GM23338 (cell line): ENCODE results near the gene CADM4. TPM values are rescaled to one million over a fixed set of nuclear protein-coding genes. Genes with fewer than 3 reads are reported as not detected.
A peak's percentile ranks its signal among the peaks of the same experiment; 100 is the strongest.

ENCODE experiments used
- ATAC-seq: fragments of 200-7000 bp; cut with Tn5 transposase; 3 replicates; pipeline ENCODE4 v1.9.1; 2020
- DNase-seq: peaks from one replicate; pipeline ENCODE4 v3.0.0-alpha.2; 2015; ENCODE audit warnings: low spot score
- H2AFZ ChIP-seq: fragments of 200-600 bp; sonication (generic); 2 replicates; pipeline ENCODE4 v1.8.0; 2016; ENCODE audit warnings: antibody characterized with exemption, mild to moderate bottlenecking, moderate library complexity
- H3F3A ChIP-seq: fragments of 200-600 bp; sonication (generic); replicated peaks from 2 replicates; pipeline ENCODE4 v1.8.0; 2017; ENCODE audit warnings: antibody characterized with exemption, mixed run types, low read depth
- H3K27ac ChIP-seq: fragments of 200-600 bp; sonication (generic); 2 replicates; pipeline ENCODE4 v1.6.1; 2016; ENCODE audit warnings: low read depth
- H3K27me3 ChIP-seq: fragments of 200-600 bp; sonication (generic); 2 replicates; pipeline ENCODE4 v1.8.0; 2016; ENCODE audit warnings: mild to moderate bottlenecking, mixed run types, moderate library complexity; ENCODE audit not compliant: insufficient read depth
- H3K36me3 ChIP-seq: fragments of 200-600 bp; sonication (generic); 2 replicates; pipeline ENCODE4 v1.8.0; 2016; ENCODE audit warnings: mild to moderate bottlenecking; ENCODE audit not compliant: insufficient read depth
- H3K4me1 ChIP-seq: fragments of 200-600 bp; sonication (generic); 2 replicates; pipeline ENCODE4 v1.8.0; 2016; ENCODE audit warnings: mild to moderate bottlenecking, moderate library complexity; ENCODE audit not compliant: insufficient read depth
- H3K4me2 ChIP-seq: fragments of 200-600 bp; sonication (generic); 2 replicates; pipeline ENCODE4 v1.7.1; 2017; ENCODE audit warnings: mixed run types
- H3K4me3 ChIP-seq: fragments of 200-600 bp; sonication (generic); 2 replicates; pipeline ENCODE4 v1.6.1; 2016; ENCODE audit warnings: mixed run types
- H3K79me2 ChIP-seq: fragments of 200-600 bp; sonication (generic); replicated peaks from 2 replicates; pipeline ENCODE4 v1.8.0; 2017; ENCODE audit warnings: mild to moderate bottlenecking; ENCODE audit not compliant: insufficient read depth
- H3K9me2 ChIP-seq: fragments of 200-600 bp; sonication (generic); 2 replicates; pipeline ENCODE4 v1.8.0; 2017; ENCODE audit not compliant: insufficient read depth
- H4K20me1 ChIP-seq: fragments of 200-600 bp; sonication (generic); replicated peaks from 2 replicates; pipeline ENCODE4 v1.8.0; 2017; ENCODE audit warnings: mild to moderate bottlenecking; ENCODE audit not compliant: insufficient read depth
- H3K27ac Mint-ChIP-seq: 2 replicates; pipeline ENCODE4 v1.8.0; 2020; ENCODE audit warnings: inconsistent platforms, mild to moderate bottlenecking, moderate library complexity, mixed read lengths
- H3K27me3 Mint-ChIP-seq: 3 replicates; pipeline ENCODE4 v1.8.0; 2022; ENCODE audit warnings: low read depth, mild to moderate bottlenecking, moderate library complexity, mixed read lengths, inconsistent platforms; ENCODE audit not compliant: insufficient read depth, poor library complexity
- H3K36me3 Mint-ChIP-seq: 3 replicates; pipeline ENCODE4 v1.8.0; 2021; ENCODE audit warnings: low read depth, mild to moderate bottlenecking, inconsistent platforms, moderate library complexity, mixed read lengths
- H3K4me1 Mint-ChIP-seq: 3 replicates; pipeline ENCODE4 v1.8.0; 2020; ENCODE audit warnings: mild to moderate bottlenecking, inconsistent platforms, mixed read lengths
- H3K4me3 Mint-ChIP-seq: 3 replicates; pipeline ENCODE4 v1.8.0; 2021; ENCODE audit warnings: moderate library complexity, mild to moderate bottlenecking, inconsistent platforms, mixed read lengths
- H3K9me3 Mint-ChIP-seq: 3 replicates; pipeline ENCODE4 v1.8.0; 2020; ENCODE audit warnings: moderate library complexity, mild to moderate bottlenecking, inconsistent platforms, mixed read lengths
- CREB1 ChIP-seq: fragments of 250-450 bp; sonication (Bioruptor Pico); IDR thresholded peaks from 2 replicates; pipeline ENCODE4 v1.5.0; 2020; ENCODE audit warnings: low read depth, mild to moderate bottlenecking, moderate library complexity
- EZH2 ChIP-seq: fragments of 200-600 bp; sonication (generic); IDR thresholded peaks from one replicate; pipeline ENCODE4 v1.8.0; 2017; ENCODE audit warnings: antibody characterized with exemption, mild to moderate bottlenecking, low read depth; ENCODE audit not compliant: unreplicated experiment
- EZH2phosphoT487 ChIP-seq: fragments of 200-600 bp; sonication (generic); IDR thresholded peaks from one replicate; pipeline ENCODE4 v1.8.1; 2018; ENCODE audit warnings: antibody characterized with exemption; ENCODE audit not compliant: unreplicated experiment
- JUNB ChIP-seq: IDR thresholded peaks from one replicate; pipeline ENCODE4 v1.6.1; 2016; ENCODE audit warnings: antibody characterized with exemption; ENCODE audit not compliant: unreplicated experiment
- NANOG ChIP-seq: IDR thresholded peaks from 2 replicates; pipeline ENCODE4 v1.6.1; 2016; ENCODE audit warnings: antibody characterized with exemption, borderline replicate concordance
- POLR2AphosphoS5 ChIP-seq: IDR thresholded peaks from 2 replicates; pipeline ENCODE4 v1.6.1; 2016; ENCODE audit warnings: antibody characterized with exemption, low read depth
- STAT1 ChIP-seq: IDR thresholded peaks from one replicate; pipeline ENCODE4 v1.6.1; 2016; ENCODE audit warnings: antibody characterized with exemption; ENCODE audit not compliant: unreplicated experiment
- ZNF114 ChIP-seq: fragments of 250-450 bp; sonication (Bioruptor Pico); IDR thresholded peaks from 2 replicates; pipeline ENCODE4 v1.5.0; 2020; ENCODE audit warnings: mild to moderate bottlenecking, moderate library complexity
- ZNF331 ChIP-seq: fragments of 250-450 bp; sonication (Bioruptor Pico); IDR thresholded peaks from 2 replicates; pipeline ENCODE4 v1.5.0; 2020; ENCODE audit warnings: low read depth, mild to moderate bottlenecking, moderate library complexity
- polyA plus RNA-seq: library from polyadenylated mRNA; unstranded; fragments of >200 nt; fragmentation: Nextera tagmentation; extraction: Ambion mirVana; gene quantifications from 2 replicates; pipeline ENCODE4 v1.2.1, GENCODE V29; 2016
- total RNA-seq: library from RNA; depleted of rRNA; stranded (reverse); fragments of >200 nt; shearing (Covaris generic); gene quantifications from 2 replicates; pipeline ENCODE4 v1.2.3, GENCODE V29; 2014
- TF ChIP-seq, protein P1 (sequence below), 2 experiments: fragments of 200-600 bp in 1 of 2; sonication (generic) in 1 of 2; conservative IDR thresholded peaks; 2 replicates each; pipeline versions ENCODE4 v1.5.1 to v1.6.1; 2016 to 2017; ENCODE audit warnings: antibody characterized with exemption in 2 of 2, low read depth in 2 of 2, mild to moderate bottlenecking in 2 of 2, moderate library complexity in 1 of 2
- TF ChIP-seq, protein P2 (sequence below): fragments of 250-450 bp; sonication (Bioruptor Pico); IDR thresholded peaks from 2 replicates; pipeline ENCODE4 v1.5.0; 2020; ENCODE audit warnings: mild to moderate bottlenecking, moderate library complexity
- TF ChIP-seq, protein P3 (sequence below): IDR thresholded peaks from 2 replicates; pipeline ENCODE4 v1.6.1; 2016; ENCODE audit warnings: antibody characterized with exemption
- TF ChIP-seq, protein P4 (sequence below): IDR thresholded peaks from one replicate; pipeline ENCODE4 v1.6.1; 2018; ENCODE audit warnings: antibody characterized with exemption; ENCODE audit not compliant: unreplicated experiment

CADM4 gene
- total and polyA plus RNA-seq, 2 experiments from 2014 or later, result 3.7 to 21.2 TPM

- H3K4me3 ChIP-seq, result no peak overlapping the region
- ATAC-seq (no peak), DNase-seq (no peak)
- H3K9me2 ChIP-seq, result no peaks in the 10 kb centered on the region
- Mint-ChIP-seq H3K27me3 (peaks cover 13% of the 10 kb centered on the region), H3K27ac (peak overlapping the region; percentile 16; the same call in 1 of the 2 replicates), H3K9me3 (peaks cover 2% of the 10 kb centered on the region), H3K4me1 (peaks cover 9% of the 10 kb centered on the region), H3K36me3 (peaks cover 17% of the 10 kb centered on the region), H3K4me3 (no peak overlapping the region)
- H3K36me3 ChIP-seq, result no peaks in the 10 kb centered on the region
- H4K20me1 ChIP-seq, result no peaks in the 10 kb centered on the region; the same call in 1 of the 2 replicates
- H3K27ac ChIP-seq, result no peak overlapping the region
- TF ChIP-seq EZH2 (no peak), JUNB (no peak), EZH2phosphoT487 (no peak), CREB1 (CRISPR knock-in tag) (no peak), POLR2AphosphoS5 (no peak), NANOG (no peak), ZNF331 (no peak), STAT1 (no peak), ZNF114 (CRISPR knock-in tag) (no peak)
- TF ChIP-seq, protein P1, sequence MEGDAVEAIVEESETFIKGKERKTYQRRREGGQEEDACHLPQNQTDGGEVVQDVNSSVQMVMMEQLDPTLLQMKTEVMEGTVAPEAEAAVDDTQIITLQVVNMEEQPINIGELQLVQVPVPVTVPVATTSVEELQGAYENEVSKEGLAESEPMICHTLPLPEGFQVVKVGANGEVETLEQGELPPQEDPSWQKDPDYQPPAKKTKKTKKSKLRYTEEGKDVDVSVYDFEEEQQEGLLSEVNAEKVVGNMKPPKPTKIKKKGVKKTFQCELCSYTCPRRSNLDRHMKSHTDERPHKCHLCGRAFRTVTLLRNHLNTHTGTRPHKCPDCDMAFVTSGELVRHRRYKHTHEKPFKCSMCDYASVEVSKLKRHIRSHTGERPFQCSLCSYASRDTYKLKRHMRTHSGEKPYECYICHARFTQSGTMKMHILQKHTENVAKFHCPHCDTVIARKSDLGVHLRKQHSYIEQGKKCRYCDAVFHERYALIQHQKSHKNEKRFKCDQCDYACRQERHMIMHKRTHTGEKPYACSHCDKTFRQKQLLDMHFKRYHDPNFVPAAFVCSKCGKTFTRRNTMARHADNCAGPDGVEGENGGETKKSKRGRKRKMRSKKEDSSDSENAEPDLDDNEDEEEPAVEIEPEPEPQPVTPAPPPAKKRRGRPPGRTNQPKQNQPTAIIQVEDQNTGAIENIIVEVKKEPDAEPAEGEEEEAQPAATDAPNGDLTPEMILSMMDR (conservative IDR thresholded peaks at IDR 0.05; ENCODE audit: low read depth in 2 of 2), result no peak
- TF ChIP-seq, protein P2, sequence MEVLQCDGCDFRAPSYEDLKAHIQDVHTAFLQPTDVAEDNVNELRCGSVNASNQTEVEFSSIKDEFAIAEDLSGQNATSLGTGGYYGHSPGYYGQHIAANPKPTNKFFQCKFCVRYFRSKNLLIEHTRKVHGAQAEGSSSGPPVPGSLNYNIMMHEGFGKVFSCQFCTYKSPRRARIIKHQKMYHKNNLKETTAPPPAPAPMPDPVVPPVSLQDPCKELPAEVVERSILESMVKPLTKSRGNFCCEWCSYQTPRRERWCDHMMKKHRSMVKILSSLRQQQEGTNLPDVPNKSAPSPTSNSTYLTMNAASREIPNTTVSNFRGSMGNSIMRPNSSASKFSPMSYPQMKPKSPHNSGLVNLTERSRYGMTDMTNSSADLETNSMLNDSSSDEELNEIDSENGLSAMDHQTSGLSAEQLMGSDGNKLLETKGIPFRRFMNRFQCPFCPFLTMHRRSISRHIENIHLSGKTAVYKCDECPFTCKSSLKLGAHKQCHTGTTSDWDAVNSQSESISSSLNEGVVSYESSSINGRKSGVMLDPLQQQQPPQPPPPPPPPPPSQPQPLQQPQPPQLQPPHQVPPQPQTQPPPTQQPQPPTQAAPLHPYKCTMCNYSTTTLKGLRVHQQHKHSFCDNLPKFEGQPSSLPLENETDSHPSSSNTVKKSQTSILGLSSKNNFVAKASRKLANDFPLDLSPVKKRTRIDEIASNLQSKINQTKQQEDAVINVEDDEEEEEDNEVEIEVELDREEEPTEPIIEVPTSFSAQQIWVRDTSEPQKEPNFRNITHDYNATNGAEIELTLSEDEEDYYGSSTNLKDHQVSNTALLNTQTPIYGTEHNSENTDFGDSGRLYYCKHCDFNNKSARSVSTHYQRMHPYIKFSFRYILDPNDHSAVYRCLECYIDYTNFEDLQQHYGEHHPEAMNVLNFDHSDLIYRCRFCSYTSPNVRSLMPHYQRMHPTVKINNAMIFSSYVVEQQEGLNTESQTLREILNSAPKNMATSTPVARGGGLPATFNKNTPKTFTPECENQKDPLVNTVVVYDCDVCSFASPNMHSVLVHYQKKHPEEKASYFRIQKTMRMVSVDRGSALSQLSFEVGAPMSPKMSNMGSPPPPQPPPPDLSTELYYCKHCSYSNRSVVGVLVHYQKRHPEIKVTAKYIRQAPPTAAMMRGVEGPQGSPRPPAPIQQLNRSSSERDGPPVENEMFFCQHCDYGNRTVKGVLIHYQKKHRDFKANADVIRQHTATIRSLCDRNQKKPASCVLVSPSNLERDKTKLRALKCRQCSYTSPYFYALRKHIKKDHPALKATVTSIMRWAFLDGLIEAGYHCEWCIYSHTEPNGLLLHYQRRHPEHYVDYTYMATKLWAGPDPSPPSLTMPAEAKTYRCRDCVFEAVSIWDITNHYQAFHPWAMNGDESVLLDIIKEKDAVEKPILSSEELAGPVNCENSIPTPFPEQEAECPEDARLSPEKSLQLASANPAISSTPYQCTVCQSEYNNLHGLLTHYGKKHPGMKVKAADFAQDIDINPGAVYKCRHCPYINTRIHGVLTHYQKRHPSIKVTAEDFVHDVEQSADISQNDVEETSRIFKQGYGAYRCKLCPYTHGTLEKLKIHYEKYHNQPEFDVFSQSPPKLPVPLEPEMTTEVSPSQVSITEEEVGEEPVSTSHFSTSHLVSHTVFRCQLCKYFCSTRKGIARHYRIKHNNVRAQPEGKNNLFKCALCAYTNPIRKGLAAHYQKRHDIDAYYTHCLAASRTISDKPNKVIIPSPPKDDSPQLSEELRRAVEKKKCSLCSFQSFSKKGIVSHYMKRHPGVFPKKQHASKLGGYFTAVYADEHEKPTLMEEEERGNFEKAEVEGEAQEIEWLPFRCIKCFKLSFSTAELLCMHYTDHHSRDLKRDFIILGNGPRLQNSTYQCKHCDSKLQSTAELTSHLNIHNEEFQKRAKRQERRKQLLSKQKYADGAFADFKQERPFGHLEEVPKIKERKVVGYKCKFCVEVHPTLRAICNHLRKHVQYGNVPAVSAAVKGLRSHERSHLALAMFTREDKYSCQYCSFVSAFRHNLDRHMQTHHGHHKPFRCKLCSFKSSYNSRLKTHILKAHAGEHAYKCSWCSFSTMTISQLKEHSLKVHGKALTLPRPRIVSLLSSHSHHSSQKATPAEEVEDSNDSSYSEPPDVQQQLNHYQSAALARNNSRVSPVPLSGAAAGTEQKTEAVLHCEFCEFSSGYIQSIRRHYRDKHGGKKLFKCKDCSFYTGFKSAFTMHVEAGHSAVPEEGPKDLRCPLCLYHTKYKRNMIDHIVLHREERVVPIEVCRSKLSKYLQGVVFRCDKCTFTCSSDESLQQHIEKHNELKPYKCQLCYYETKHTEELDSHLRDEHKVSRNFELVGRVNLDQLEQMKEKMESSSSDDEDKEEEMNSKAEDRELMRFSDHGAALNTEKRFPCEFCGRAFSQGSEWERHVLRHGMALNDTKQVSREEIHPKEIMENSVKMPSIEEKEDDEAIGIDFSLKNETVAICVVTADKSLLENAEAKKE (CRISPR knock-in tag), result no peak
- TF ChIP-seq, protein P3, sequence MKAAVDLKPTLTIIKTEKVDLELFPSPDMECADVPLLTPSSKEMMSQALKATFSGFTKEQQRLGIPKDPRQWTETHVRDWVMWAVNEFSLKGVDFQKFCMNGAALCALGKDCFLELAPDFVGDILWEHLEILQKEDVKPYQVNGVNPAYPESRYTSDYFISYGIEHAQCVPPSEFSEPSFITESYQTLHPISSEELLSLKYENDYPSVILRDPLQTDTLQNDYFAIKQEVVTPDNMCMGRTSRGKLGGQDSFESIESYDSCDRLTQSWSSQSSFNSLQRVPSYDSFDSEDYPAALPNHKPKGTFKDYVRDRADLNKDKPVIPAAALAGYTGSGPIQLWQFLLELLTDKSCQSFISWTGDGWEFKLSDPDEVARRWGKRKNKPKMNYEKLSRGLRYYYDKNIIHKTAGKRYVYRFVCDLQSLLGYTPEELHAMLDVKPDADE, result no peak
- TF ChIP-seq, protein P4, sequence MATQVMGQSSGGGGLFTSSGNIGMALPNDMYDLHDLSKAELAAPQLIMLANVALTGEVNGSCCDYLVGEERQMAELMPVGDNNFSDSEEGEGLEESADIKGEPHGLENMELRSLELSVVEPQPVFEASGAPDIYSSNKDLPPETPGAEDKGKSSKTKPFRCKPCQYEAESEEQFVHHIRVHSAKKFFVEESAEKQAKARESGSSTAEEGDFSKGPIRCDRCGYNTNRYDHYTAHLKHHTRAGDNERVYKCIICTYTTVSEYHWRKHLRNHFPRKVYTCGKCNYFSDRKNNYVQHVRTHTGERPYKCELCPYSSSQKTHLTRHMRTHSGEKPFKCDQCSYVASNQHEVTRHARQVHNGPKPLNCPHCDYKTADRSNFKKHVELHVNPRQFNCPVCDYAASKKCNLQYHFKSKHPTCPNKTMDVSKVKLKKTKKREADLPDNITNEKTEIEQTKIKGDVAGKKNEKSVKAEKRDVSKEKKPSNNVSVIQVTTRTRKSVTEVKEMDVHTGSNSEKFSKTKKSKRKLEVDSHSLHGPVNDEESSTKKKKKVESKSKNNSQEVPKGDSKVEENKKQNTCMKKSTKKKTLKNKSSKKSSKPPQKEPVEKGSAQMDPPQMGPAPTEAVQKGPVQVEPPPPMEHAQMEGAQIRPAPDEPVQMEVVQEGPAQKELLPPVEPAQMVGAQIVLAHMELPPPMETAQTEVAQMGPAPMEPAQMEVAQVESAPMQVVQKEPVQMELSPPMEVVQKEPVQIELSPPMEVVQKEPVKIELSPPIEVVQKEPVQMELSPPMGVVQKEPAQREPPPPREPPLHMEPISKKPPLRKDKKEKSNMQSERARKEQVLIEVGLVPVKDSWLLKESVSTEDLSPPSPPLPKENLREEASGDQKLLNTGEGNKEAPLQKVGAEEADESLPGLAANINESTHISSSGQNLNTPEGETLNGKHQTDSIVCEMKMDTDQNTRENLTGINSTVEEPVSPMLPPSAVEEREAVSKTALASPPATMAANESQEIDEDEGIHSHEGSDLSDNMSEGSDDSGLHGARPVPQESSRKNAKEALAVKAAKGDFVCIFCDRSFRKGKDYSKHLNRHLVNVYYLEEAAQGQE, result no peak
- H3K4me2 ChIP-seq, result no peak overlapping the region
- H3F3A ChIP-seq, result no peaks in the 10 kb centered on the region
- H3K27me3 ChIP-seq, result no peaks in the 10 kb centered on the region
- H2AFZ ChIP-seq, result no peak overlapping the region
- H3K79me2 ChIP-seq, result no peaks in the 10 kb centered on the region
- H3K4me1 ChIP-seq, result no peaks in the 10 kb centered on the region
These were observed 32.1 kb downstream of the CADM4 start for GRCh38 chr19:43607238-43608205.
